Natural killer cell (primary cell): ENCODE data around the gene SLC6A16. TPM values are rescaled to one million over a fixed set of nuclear protein-coding genes. Genes with fewer than 3 reads are reported as not detected.
"Not testable (repeated sequence)": the region's sequence is repeated elsewhere in the genome, so short reads cannot be mapped to it uniquely, and the experiment has no call there.

ENCODE experiments used
- ATAC-seq, 3 donors: fragments of 150-1000 bp in 2 of 3; fragments of 200-7000 bp in 1 of 3; cut with Tn5 transposase; 1 replicate in 1 of 3; 2 replicates in 2 of 3; pipeline ENCODE4 v1.10.0; 2021; ENCODE audit warnings: mild to moderate bottlenecking in 2 of 3, moderate library complexity in 2 of 3
- DNase-seq, 2 donors: peaks; one replicate each; pipeline versions ENCODE4 v3.0.0 to v3.0.0-alpha.2; 2013 to 2021; ENCODE audit warnings: mixed read lengths in 1 of 2
- H3K27ac ChIP-seq: one replicate; pipeline ENCODE4 v1.5.1; 2013; ENCODE audit warnings: mild to moderate bottlenecking, low read length
- H3K27me3 ChIP-seq: one replicate; pipeline ENCODE4 v1.6.1; 2013; ENCODE audit warnings: low read length; ENCODE audit not compliant: control insufficient read depth, insufficient read depth
- H3K36me3 ChIP-seq: one replicate; pipeline ENCODE4 v1.6.1; 2013; ENCODE audit warnings: low read length; ENCODE audit not compliant: control insufficient read depth, insufficient read depth
- H3K4me1 ChIP-seq: one replicate; pipeline ENCODE4 v1.6.1; 2013; ENCODE audit warnings: low read length; ENCODE audit not compliant: control insufficient read depth, insufficient read depth
- H3K4me3 ChIP-seq: one replicate; pipeline ENCODE4 v1.5.1; 2013; ENCODE audit warnings: low read length
- H3K9me3 ChIP-seq: one replicate; pipeline ENCODE4 v1.6.1; 2013; ENCODE audit warnings: low read length; ENCODE audit not compliant: control insufficient read depth, insufficient read depth
- H3K27ac Mint-ChIP-seq, 2 donors: one replicate each; pipeline ENCODE4 v1.8.0; 2022; ENCODE audit warnings: mild to moderate bottlenecking in 2 of 2, mixed read lengths in 2 of 2, moderate library complexity in 1 of 2
- H3K27me3 Mint-ChIP-seq, 2 donors: one replicate each; pipeline ENCODE4 v1.8.0; 2022; ENCODE audit warnings: low read depth in 2 of 2, mixed read lengths in 2 of 2
- H3K36me3 Mint-ChIP-seq: one replicate; pipeline ENCODE4 v1.8.0; 2022; ENCODE audit warnings: mixed read lengths
- H3K4me1 Mint-ChIP-seq, 2 donors: one replicate each; pipeline ENCODE4 v1.8.0; 2022; ENCODE audit warnings: mixed read lengths in 2 of 2
- H3K4me3 Mint-ChIP-seq: one replicate; pipeline ENCODE4 v1.8.0; 2022; ENCODE audit warnings: mild to moderate bottlenecking, moderate library complexity, mixed read lengths
- H3K9me3 Mint-ChIP-seq, 2 donors: one replicate each; pipeline ENCODE4 v1.8.0; 2022; ENCODE audit warnings: mixed read lengths in 2 of 2
- WGBS: methylation state at CpG from one replicate; pipeline ENCODE4 v1.1.7; 2013; ENCODE audit warnings: missing lambda C conversion rate; ENCODE audit not compliant: insufficient coverage; 5-methylcytosine and 5-hydroxymethylcytosine counted together
- intact Hi-C: fragments of 100-400 bp; cut with micrococcal nuclease; formaldehyde crosslinking; loops from one replicate; pipeline ENCODE4 v1.14.2; 2022
- total RNA-seq, 4 donors: library from RNA; stranded (reverse); fragments of 120-200 nt in 1 of 4; gene quantifications; one replicate each; pipeline versions ENCODE4 v1.2.3 to v1.2.4, GENCODE V29; 2013 to 2022
- TF ChIP-seq, protein P1 (sequence below): fragments of 200-600 bp; IDR thresholded peaks from one replicate; pipeline ENCODE4 v1.8.0; 2022; ENCODE audit warnings: antibody characterized with exemption

SLC6A16 gene
- total RNA-seq, 3 donors from 2014 or later (not counting 1 experiment from before 2014, with no cell fraction given): 7.2 to 11.5 (median 10.8) TPM

DNA sequence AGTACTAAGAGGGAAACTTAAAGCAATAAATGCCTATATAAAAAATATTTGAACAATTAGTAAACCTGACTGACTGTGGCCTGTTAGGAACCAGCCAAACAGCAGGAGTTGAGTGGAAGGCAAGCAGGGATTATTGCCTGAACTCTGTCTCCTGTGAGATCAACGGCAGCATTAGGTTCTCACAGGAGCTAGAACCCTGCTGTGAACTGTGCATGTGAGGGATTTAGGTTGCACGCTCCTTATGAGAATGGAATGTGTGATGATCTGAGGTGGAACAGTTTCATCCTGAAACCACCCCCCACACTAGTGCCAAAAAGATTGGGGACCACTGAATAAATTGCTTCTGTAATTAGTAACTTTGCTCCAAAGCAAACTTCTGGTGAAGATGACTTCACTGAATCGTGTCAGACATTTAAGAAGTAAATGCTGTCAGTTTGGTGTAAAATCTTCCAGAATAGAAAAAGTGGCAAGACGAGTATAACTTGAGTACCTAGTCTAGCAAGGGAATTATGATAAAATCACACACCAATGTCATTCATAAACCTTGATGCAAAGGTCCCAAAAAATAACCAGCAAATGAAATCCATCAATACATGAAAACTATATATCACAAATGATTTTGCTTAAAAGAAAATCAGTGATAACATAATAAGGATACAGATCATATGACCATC lies 53.8 kb downstream of the SLC6A16 start:
- H3K4me1 Mint-ChIP-seq: no peaks in the 10 kb centered on the region
- H3K9me3 Mint-ChIP-seq: no peaks in the 10 kb centered on the region
- peaks cover 22 to 33% of the 10 kb centered on the region in 2 donors for H3K27me3 Mint-ChIP-seq
- intact Hi-C loops: no loop called here
- Histone ChIP-seq H3K27ac (no peak overlapping the region), H3K27me3 (no peaks in the 10 kb centered on the region), H3K4me1 (no peaks in the 10 kb centered on the region), H3K9me3 (no peaks in the 10 kb centered on the region), H3K4me3 (no peak overlapping the region), H3K36me3 (no peaks in the 10 kb centered on the region)
- ATAC-seq (no peak), DNase-seq (no peak)
- WGBS: 68% methylated on average over 3 of the region's 4 CpGs
- H3K27ac Mint-ChIP-seq: no peak overlapping the region
- H3K4me3 Mint-ChIP-seq: no peak overlapping the region
- TF ChIP-seq, protein P1, sequence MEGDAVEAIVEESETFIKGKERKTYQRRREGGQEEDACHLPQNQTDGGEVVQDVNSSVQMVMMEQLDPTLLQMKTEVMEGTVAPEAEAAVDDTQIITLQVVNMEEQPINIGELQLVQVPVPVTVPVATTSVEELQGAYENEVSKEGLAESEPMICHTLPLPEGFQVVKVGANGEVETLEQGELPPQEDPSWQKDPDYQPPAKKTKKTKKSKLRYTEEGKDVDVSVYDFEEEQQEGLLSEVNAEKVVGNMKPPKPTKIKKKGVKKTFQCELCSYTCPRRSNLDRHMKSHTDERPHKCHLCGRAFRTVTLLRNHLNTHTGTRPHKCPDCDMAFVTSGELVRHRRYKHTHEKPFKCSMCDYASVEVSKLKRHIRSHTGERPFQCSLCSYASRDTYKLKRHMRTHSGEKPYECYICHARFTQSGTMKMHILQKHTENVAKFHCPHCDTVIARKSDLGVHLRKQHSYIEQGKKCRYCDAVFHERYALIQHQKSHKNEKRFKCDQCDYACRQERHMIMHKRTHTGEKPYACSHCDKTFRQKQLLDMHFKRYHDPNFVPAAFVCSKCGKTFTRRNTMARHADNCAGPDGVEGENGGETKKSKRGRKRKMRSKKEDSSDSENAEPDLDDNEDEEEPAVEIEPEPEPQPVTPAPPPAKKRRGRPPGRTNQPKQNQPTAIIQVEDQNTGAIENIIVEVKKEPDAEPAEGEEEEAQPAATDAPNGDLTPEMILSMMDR: no peak
- no peaks in the 10 kb centered on the region for H3K36me3 Mint-ChIP-seq

DNA sequence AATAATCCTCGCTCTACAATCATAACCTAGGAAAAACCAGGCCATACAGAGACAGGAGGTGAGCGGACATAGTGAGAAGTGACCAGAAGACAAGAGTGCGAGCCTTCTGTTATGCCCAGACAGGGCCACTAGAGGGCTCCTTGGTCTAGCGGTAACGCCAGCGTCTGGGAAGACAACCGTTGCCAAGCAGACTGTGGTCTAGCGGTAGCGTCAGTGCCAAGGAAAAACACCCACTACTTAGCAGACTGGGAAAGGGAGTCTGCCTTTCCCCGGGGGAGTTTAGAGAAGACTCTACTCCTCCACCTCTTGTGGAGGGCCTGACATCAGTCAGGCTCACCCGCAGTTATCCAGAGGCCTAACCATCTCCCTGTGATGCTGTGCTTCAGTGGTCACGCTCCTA lies 58.6 kb downstream of the SLC6A16 start:
- not testable (repeated sequence) for ATAC-seq, H3K27ac Mint-ChIP-seq, H3K36me3 Mint-ChIP-seq, H3K4me3 ChIP-seq, H3K4me1 Mint-ChIP-seq, H3K27ac ChIP-seq, H3K36me3 ChIP-seq, H3K4me1 ChIP-seq, H3K4me3 Mint-ChIP-seq, H3K9me3 ChIP-seq, H3K27me3 ChIP-seq, H3K9me3 Mint-ChIP-seq
- intact Hi-C loops: loop anchor here (1.0 kb wide), 2 partner anchors 177 to 414 kb away; no protein-coding TSS in a partner anchor
- peaks cover 16 to 35% of the 10 kb centered on the region in 2 donors for H3K27me3 Mint-ChIP-seq
- TF ChIP-seq, protein P1: peak; percentile 91
- 32% methylated on average over 12 of the region's 12 CpGs for WGBS
- peak; percentile 50 to 56 for DNase-seq

DNA sequence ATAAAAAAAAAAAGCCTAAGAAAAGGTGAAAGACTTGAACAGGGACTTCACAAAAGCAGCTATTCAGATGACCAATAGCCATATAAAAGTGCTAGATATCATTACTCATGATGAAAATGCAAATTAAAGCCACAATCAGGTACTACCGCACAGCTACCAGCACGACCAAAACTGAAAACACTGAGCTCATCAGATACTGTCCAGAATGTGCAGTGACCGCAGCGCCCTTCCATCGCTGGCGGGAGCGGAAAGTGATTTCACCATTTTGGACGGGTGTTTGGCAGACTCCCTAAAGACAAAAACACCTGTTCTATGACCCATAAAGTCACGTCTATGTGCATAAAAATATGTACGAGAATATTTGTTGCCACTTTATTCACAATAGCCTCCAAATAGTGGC lies 60.7 kb downstream of the SLC6A16 start:
- Mint-ChIP-seq H3K4me3 (no peak overlapping the region), H3K4me1 (no peaks in the 10 kb centered on the region), H3K9me3 (no peaks in the 10 kb centered on the region), H3K36me3 (peaks cover 7% of the 10 kb centered on the region), H3K27ac (no peak overlapping the region), H3K27me3 (peaks cover 17 to 45% of the 10 kb centered on the region in 2 donors)
- Histone ChIP-seq H3K9me3 (peaks cover 9% of the 10 kb centered on the region), H3K4me3 (no peak overlapping the region), H3K27ac (no peak overlapping the region), H3K4me1 (no peaks in the 10 kb centered on the region), H3K36me3 (no peaks in the 10 kb centered on the region), H3K27me3 (peaks cover 7% of the 10 kb centered on the region)
- ATAC-seq: no peak
- no peak for DNase-seq
- 91% methylated on average over 10 of the region's 10 CpGs for WGBS
- intact Hi-C loops: no loop called here
- TF ChIP-seq, protein P1: no peak

DNA sequence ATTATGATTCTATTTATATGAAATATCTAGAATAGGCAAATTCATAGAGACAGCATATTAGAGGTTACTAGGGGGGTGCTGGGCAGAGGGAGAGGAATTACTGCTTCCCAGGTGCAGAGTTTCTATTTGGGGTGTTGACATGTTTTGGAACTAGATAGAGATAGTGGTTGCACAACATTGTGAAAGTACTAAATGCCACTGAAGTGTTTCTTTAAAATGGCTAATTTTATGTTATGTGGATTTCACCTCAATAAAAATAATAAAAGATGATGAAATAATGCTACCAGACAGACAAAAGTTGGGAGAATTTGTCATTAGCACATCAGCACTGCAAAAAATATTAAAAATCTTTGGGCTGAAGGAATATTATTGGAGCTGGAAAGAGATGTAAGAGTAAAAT lies 63.4 kb downstream of the SLC6A16 start:
- H3K4me1 Mint-ChIP-seq: no peaks in the 10 kb centered on the region
- peaks cover 27 to 57% of the 10 kb centered on the region in 2 donors for H3K27me3 Mint-ChIP-seq
- Histone ChIP-seq H3K4me3 (no peak overlapping the region), H3K4me1 (no peaks in the 10 kb centered on the region), H3K9me3 (peaks cover 20% of the 10 kb centered on the region), H3K36me3 (no peaks in the 10 kb centered on the region), H3K27ac (no peak overlapping the region), H3K27me3 (peaks cover 7% of the 10 kb centered on the region)
- no peak for ATAC-seq
- no peak for DNase-seq
- H3K27ac Mint-ChIP-seq: no peak overlapping the region
- intact Hi-C loops: no loop called here
- TF ChIP-seq, protein P1: no peak
- peaks cover 0 to 11% of the 10 kb centered on the region in 2 donors for H3K9me3 Mint-ChIP-seq
- peaks cover 22% of the 10 kb centered on the region for H3K36me3 Mint-ChIP-seq
- H3K4me3 Mint-ChIP-seq: no peak overlapping the region
